DND-41 (cell line): Measurements from ENCODE around the gene KCNH3.

Source experiments
- ATAC-seq: fragments of 200-7000 bp; cut with Tn5 transposase; 3 replicates; pipeline ENCODE4 v1.9.1; 2021; ENCODE audit warnings: low read depth; ENCODE audit not compliant: insufficient read depth
- DNase-seq: peaks from one replicate; pipeline ENCODE4 v3.0.0-alpha.2; 2020
- H2AFZ ChIP-seq: 2 replicates; pipeline ENCODE4 v1.6.0; 2012; ENCODE audit warnings: low read depth, low read length
- H3K27ac ChIP-seq: 2 replicates; pipeline ENCODE4 v1.5.1; 2012; ENCODE audit warnings: low read length, inconsistent platforms
- H3K27me3 ChIP-seq: fragments of 200-600 bp; sonication (generic); 2 replicates; pipeline ENCODE4 v1.6.0; 2012; ENCODE audit warnings: low read length, mild to moderate bottlenecking, inconsistent platforms; ENCODE audit not compliant: insufficient read depth, poor library complexity
- H3K36me3 ChIP-seq: 2 replicates; pipeline ENCODE4 v1.5.1; 2012; ENCODE audit warnings: low read length, inconsistent platforms; ENCODE audit not compliant: insufficient read depth
- H3K4me1 ChIP-seq: 2 replicates; pipeline ENCODE4 v1.5.1; 2012; ENCODE audit warnings: mild to moderate bottlenecking, low read length; ENCODE audit not compliant: insufficient read depth
- H3K4me2 ChIP-seq: 2 replicates; pipeline ENCODE4 v1.6.0; 2012; ENCODE audit warnings: mild to moderate bottlenecking, moderate library complexity, low read length, inconsistent platforms; ENCODE audit not compliant: insufficient read depth
- H3K4me3 ChIP-seq, 2 experiments: fragments of 200-600 bp in 1 of 2; shearing (Covaris generic) in 1 of 2; 2 replicates each; pipeline ENCODE4 v1.5.1; 2012 to 2016; ENCODE audit warnings: inconsistent platforms in 2 of 2, low read length in 2 of 2, mild to moderate bottlenecking in 2 of 2, low read depth in 1 of 2, moderate library complexity in 1 of 2
- H3K79me2 ChIP-seq: 2 replicates; pipeline ENCODE4 v1.6.0; 2012; ENCODE audit warnings: low read length, inconsistent platforms; ENCODE audit not compliant: insufficient read depth
- H3K9ac ChIP-seq: 2 replicates; pipeline ENCODE4 v1.6.0; 2012; ENCODE audit warnings: low read depth, mild to moderate bottlenecking, inconsistent platforms, low read length, moderate library complexity
- H3K9me3 ChIP-seq: 2 replicates; pipeline ENCODE4 v1.5.1; 2012; ENCODE audit warnings: low read length, moderate library complexity, mild to moderate bottlenecking, inconsistent platforms; ENCODE audit not compliant: insufficient read depth, severe bottlenecking
- H4K20me1 ChIP-seq: 2 replicates; pipeline ENCODE4 v1.6.0; 2012; ENCODE audit warnings: low read length; ENCODE audit not compliant: insufficient read depth
- EZH2 ChIP-seq: IDR thresholded peaks from 3 replicates; pipeline ENCODE4 v1.6.1; 2012; ENCODE audit warnings: borderline replicate concordance, low read depth, mild to moderate bottlenecking, moderate library complexity, low read length, inconsistent platforms; ENCODE audit not compliant: severe bottlenecking
- TF ChIP-seq, protein P1 (sequence below): IDR thresholded peaks from 2 replicates; pipeline ENCODE4 v1.5.1; 2012; ENCODE audit warnings: borderline replicate concordance, low read length, moderate library complexity, mild to moderate bottlenecking; ENCODE audit not compliant: poor library complexity, severe bottlenecking; ENCODE audit errors: extremely low read depth

The KCNH3 gene

DNA sequence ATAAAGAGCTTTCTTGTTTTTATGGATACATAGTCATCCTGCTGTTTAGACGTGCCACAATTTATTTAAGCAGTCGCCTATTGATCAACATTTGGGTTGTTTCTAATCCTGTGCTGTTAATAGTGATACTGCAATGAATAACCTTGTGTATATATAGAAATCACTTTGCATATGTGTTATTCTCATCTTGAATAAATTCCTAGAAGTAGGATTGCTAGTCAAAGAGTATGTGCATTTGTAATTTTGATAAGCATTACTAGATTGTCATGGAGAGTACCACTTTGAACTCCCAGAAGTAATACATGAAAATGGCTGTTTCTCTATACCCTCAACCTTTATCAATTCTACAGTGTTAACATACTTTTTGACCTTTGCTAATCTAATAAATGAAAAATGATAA is 44.9 kb upstream of the KCNH3 start:
- Histone ChIP-seq H3K36me3 (peaks cover 31% of the 10 kb centered on the region), H3K9ac (no peak overlapping the region), H3K9me3 (no peaks in the 10 kb centered on the region), H2AFZ (no peak overlapping the region), H3K79me2 (no peaks in the 10 kb centered on the region), H3K27me3 (no peaks in the 10 kb centered on the region), H3K27ac (no peak overlapping the region), H3K4me3 (no peak overlapping the region), H3K4me2 (no peak overlapping the region), H3K4me1 (no peaks in the 10 kb centered on the region), H4K20me1 (no peaks in the 10 kb centered on the region)
- TF ChIP-seq, protein P1, sequence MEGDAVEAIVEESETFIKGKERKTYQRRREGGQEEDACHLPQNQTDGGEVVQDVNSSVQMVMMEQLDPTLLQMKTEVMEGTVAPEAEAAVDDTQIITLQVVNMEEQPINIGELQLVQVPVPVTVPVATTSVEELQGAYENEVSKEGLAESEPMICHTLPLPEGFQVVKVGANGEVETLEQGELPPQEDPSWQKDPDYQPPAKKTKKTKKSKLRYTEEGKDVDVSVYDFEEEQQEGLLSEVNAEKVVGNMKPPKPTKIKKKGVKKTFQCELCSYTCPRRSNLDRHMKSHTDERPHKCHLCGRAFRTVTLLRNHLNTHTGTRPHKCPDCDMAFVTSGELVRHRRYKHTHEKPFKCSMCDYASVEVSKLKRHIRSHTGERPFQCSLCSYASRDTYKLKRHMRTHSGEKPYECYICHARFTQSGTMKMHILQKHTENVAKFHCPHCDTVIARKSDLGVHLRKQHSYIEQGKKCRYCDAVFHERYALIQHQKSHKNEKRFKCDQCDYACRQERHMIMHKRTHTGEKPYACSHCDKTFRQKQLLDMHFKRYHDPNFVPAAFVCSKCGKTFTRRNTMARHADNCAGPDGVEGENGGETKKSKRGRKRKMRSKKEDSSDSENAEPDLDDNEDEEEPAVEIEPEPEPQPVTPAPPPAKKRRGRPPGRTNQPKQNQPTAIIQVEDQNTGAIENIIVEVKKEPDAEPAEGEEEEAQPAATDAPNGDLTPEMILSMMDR, result no peak
- TF ChIP-seq EZH2, result no peak
- ATAC-seq (no peak), DNase-seq (no peak)

DNA sequence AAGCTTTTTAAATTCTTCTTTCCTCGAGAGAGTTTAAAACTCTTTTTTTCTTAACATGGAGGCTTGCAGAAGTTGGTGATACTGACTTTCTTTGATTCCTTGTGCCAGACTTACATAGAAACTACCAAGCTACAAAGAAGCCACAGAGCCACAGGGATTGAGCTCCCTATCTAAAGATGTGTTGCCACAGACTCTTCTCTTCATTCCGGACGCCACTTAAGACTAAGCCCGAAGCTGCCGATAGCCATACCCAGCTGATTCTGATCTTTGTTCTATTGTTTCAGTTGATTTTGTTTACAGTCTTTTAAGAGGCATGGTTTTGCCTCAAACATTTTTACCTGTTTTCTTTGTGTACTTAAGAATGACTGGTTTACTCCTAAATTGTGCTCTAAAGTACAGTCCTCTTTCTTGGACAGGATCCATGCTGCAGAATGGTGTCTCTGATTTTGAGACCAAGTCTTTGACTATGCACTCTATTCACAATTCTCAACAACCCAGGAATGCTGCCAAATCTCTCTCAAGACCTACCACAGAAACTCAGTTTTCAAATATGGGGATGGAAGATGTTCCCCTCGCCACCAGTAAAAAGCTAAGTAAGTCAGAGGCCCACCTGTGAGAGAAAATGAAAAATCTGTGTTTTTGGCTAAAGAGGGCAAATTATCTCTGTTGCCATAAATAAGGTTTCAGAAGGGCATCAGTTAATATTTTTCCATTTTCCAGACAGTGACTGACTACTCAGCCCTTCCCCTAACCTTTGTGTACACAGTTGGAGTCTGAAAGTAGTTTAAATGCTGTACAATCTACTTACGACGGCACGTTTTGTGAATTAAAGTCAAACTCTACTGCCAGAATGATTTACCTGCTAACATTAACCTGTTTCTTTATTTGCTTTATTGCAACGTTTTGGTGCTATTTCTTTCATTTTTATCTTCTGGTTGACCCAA is 42.1 kb upstream of the KCNH3 start:
- no peaks in the 10 kb centered on the region for H4K20me1 ChIP-seq
- H3K27me3 ChIP-seq, result no peaks in the 10 kb centered on the region
- no peak overlapping the region for H3K9ac ChIP-seq
- ATAC-seq (no peak), DNase-seq (no peak)
- no peak overlapping the region for H3K27ac ChIP-seq
- H3K36me3 ChIP-seq, result peaks cover 30% of the 10 kb centered on the region
- no peak for TF ChIP-seq EZH2
- TF ChIP-seq, protein P1, result no peak
- H3K4me3 ChIP-seq, result no peak overlapping the region
- H3K79me2 ChIP-seq, result no peaks in the 10 kb centered on the region
- no peak overlapping the region for H3K4me2 ChIP-seq
- H3K9me3 ChIP-seq, result no peaks in the 10 kb centered on the region
- H2AFZ ChIP-seq, result no peak overlapping the region
- H3K4me1 ChIP-seq, result no peaks in the 10 kb centered on the region

DNA sequence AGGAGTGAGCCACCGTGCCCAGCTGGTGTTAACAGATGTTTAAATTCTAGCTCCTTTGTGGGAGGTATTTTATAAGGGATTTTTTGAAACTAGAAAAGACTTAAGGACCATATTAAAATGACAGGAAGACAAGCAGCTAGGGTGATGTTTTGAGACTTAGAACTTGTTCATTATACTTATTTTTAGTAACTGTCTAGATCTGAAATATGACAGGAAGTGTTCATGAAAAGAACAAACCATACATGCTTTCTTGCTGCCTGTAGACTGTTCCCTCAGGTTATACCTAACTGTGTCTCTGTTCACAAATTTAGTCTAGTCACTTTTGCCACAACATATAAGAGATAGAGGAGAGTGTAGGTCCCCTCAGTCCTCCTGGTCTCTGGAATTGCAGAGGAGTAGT is 36.9 kb upstream of the KCNH3 start:
- Histone ChIP-seq H3K9me3 (no peaks in the 10 kb centered on the region), H2AFZ (no peak overlapping the region), H3K4me1 (no peaks in the 10 kb centered on the region), H3K4me3 (no peak overlapping the region), H4K20me1 (no peaks in the 10 kb centered on the region), H3K4me2 (no peak overlapping the region), H3K79me2 (no peaks in the 10 kb centered on the region), H3K27ac (no peak overlapping the region), H3K27me3 (no peaks in the 10 kb centered on the region), H3K9ac (no peak overlapping the region), H3K36me3 (peaks cover 36% of the 10 kb centered on the region)
- DNase-seq (no peak), ATAC-seq (no peak)
- no peak for TF ChIP-seq EZH2
- TF ChIP-seq, protein P1, result no peak

DNA sequence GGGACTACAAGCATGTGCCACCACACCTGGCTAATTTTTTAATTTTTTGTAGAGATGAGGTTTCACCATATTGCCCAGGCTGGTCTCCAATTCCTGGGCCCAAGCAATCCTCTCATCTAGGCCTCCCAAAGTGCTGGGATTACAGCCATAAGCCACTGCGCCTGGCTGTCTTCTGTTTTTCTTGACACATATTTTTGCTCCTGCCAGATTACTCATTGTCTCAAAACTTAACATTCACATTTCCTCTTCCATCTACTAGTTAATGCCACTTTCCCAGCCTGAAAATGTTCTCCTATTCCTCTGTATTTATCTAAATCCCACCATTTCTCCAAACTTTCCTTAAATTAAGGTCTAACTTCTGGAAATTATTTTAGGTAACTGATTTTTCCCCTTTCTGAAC is 36.2 kb upstream of the KCNH3 start:
- H3K36me3 ChIP-seq, result peaks cover 33% of the 10 kb centered on the region
- no peak for TF ChIP-seq EZH2
- TF ChIP-seq, protein P1, result no peak
- no peaks in the 10 kb centered on the region for H3K79me2 ChIP-seq
- no peak overlapping the region for H2AFZ ChIP-seq
- H3K4me1 ChIP-seq, result no peaks in the 10 kb centered on the region
- no peak overlapping the region for H3K4me2 ChIP-seq
- no peaks in the 10 kb centered on the region for H4K20me1 ChIP-seq
- ATAC-seq (no peak), DNase-seq (no peak)
- no peaks in the 10 kb centered on the region for H3K27me3 ChIP-seq
- H3K9ac ChIP-seq, result no peak overlapping the region
- no peaks in the 10 kb centered on the region for H3K9me3 ChIP-seq
- no peak overlapping the region for H3K27ac ChIP-seq
- no peak overlapping the region for H3K4me3 ChIP-seq
